Vagina (tissue), 2 donors: ENCODE results near the gene ADRM1.

Experiments
- CTCF ChIP-seq, 3 experiments: fragments of 450-650 bp in 2 of 3; fragments of 200-600 bp in 1 of 3; sonication (generic) in 1 of 3; IDR thresholded peaks; one replicate each; pipeline ENCODE4 v1.5.1; 2017 to 2019; ENCODE audit warnings: antibody characterized with exemption in 3 of 3, mild to moderate bottlenecking in 2 of 3, moderate library complexity in 2 of 3
- POLR2AphosphoS5 ChIP-seq, 2 donors: sonication (generic); formaldehyde crosslinking; IDR thresholded peaks; one replicate each; pipeline ENCODE4 v1.9.0; 2017; ENCODE audit warnings: antibody characterized with exemption in 2 of 2, mild to moderate bottlenecking in 2 of 2, low read depth in 1 of 2; ENCODE audit not compliant: insufficient read depth in 1 of 2

- no peak for TF ChIP-seq CTCF (IDR thresholded peaks at IDR 0.05)
- TF ChIP-seq POLR2AphosphoS5 (IDR thresholded peaks at IDR 0.05; ENCODE audit: insufficient read depth in 1 of 2, low read depth in 1 of 2) = no peak
Observed at GRCh38 chr20:62307226-62308101, 4.7 kb downstream of the ADRM1 start.
